GM21717 (cell line): ENCODE data around the gene SNAP23.
A peak's percentile ranks its signal among the peaks of the same experiment; 100 is the strongest.

ENCODE experiments used
- ATAC-seq: cut with Tn5 transposase; IDR thresholded peaks from one replicate; pipeline ENCODE4 v1.9.1; 2021; ENCODE audit warnings: mild to moderate bottlenecking, moderate library complexity; ENCODE audit not compliant: unreplicated experiment

The SNAP23 gene

GRCh38 chr15:42494998-42495360 is 455 bp upstream of the SNAP23 start:
- ATAC-seq = no peak

GRCh38 chr15:42498212-42499068 is 3.0 kb downstream of the SNAP23 start:
- ATAC-seq = no peak

- ATAC-seq = no peak
Observed at GRCh38 chr15:42499858-42500609, 4.6 kb downstream of the SNAP23 start.

GRCh38 chr15:42502477-42502876 is 7.0 kb downstream of the SNAP23 start:
- no peak for ATAC-seq

- no peak for ATAC-seq
Observed at GRCh38 chr15:42503825-42504224, 8.4 kb downstream of the SNAP23 start.

- no peak for ATAC-seq
Observed at GRCh38 chr15:42504631-42505030, 9.2 kb downstream of the SNAP23 start.

- ATAC-seq = no peak
Observed at GRCh38 chr15:42507514-42507913, 12.1 kb downstream of the SNAP23 start.

- ATAC-seq = no peak
Observed at GRCh38 chr15:42508263-42508690, 12.8 kb downstream of the SNAP23 start.

GRCh38 chr15:42510258-42511006 is 15.0 kb downstream of the SNAP23 start:
- ATAC-seq = no peak

GRCh38 chr15:42511007-42511391 is 15.6 kb downstream of the SNAP23 start:
- no peak for ATAC-seq

GRCh38 chr15:42523331-42523730 is 27.9 kb downstream of the SNAP23 start:
- no peak for ATAC-seq

- ATAC-seq = no peak
Observed at GRCh38 chr15:42528970-42529369, 33.5 kb downstream of the SNAP23 start.

- no peak for ATAC-seq
Observed at GRCh38 chr15:42533246-42533645, 37.8 kb downstream of the SNAP23 start.

GRCh38 chr15:42544853-42545629 is 49.6 kb downstream of the SNAP23 start:
- no peak for ATAC-seq

- no peak for ATAC-seq
Observed at GRCh38 chr15:42547918-42548248, 52.4 kb downstream of the SNAP23 start.

- peak; percentile 63 for ATAC-seq
Observed at GRCh38 chr15:42548249-42549031, 53.0 kb downstream of the SNAP23 start, which contains the start of the genes HAUS2 and LRRC57. HAUS2 (plus strand) TSS chr15:42548838; CDS start chr15:42548873, 35 bp downstream. LRRC57 (minus strand) TSS chr15:42548793; CDS start chr15:42548434, 359 bp downstream.

- ATAC-seq = peak; percentile 38
Observed at GRCh38 chr15:42549032-42549491, 53.6 kb downstream of the SNAP23 start.

- no peak for ATAC-seq
Observed at GRCh38 chr15:42549741-42550392, 54.4 kb downstream of the SNAP23 start.

GRCh38 chr15:42553554-42553953 is 58.1 kb downstream of the SNAP23 start:
- ATAC-seq = no peak
